Endothelial cell (in vitro differentiated cells): ENCODE data around the gene TMED1. TPM values are rescaled to one million over a fixed set of nuclear protein-coding genes. Genes with fewer than 3 reads are reported as not detected.

Experiments used
- DNase-seq: peaks from one replicate; pipeline ENCODE4 v3.0.0; 2021; ENCODE audit warnings: low spot score
- H3K27ac Mint-ChIP-seq: one replicate; pipeline ENCODE4 v1.8.0; 2021; ENCODE audit warnings: mixed read lengths, inconsistent platforms; ENCODE audit not compliant: unreplicated experiment
- H3K27me3 Mint-ChIP-seq: one replicate; pipeline ENCODE4 v1.8.0; 2021; ENCODE audit warnings: mild to moderate bottlenecking, moderate library complexity, mixed read lengths, inconsistent platforms; ENCODE audit not compliant: unreplicated experiment
- H3K36me3 Mint-ChIP-seq: one replicate; pipeline ENCODE4 v1.8.0; 2021; ENCODE audit warnings: mild to moderate bottlenecking, low read depth, mixed read lengths, inconsistent platforms; ENCODE audit not compliant: unreplicated experiment
- H3K4me1 Mint-ChIP-seq: one replicate; pipeline ENCODE4 v1.8.0; 2021; ENCODE audit warnings: mild to moderate bottlenecking, mixed read lengths, inconsistent platforms; ENCODE audit not compliant: unreplicated experiment
- H3K4me3 Mint-ChIP-seq: one replicate; pipeline ENCODE4 v1.8.0; 2021; ENCODE audit warnings: mild to moderate bottlenecking, mixed read lengths, inconsistent platforms; ENCODE audit not compliant: unreplicated experiment
- H3K9me3 Mint-ChIP-seq: one replicate; pipeline ENCODE4 v1.8.0; 2021; ENCODE audit warnings: mixed read lengths, inconsistent platforms; ENCODE audit not compliant: unreplicated experiment
- total RNA-seq: library from RNA; stranded (reverse); fragmentation: NEBNext Ultra II Directional; extraction: Animal tissue kit (Norgen Biotek cat#: 25700); gene quantifications from one replicate; pipeline ENCODE4 v1.2.1, GENCODE V29; 2021; ENCODE audit not compliant: unreplicated experiment
- TF ChIP-seq, protein P1 (sequence below): fragments of 200-600 bp; sonication (generic); IDR thresholded peaks from one replicate; pipeline ENCODE4 v1.5.0; 2021; ENCODE audit warnings: antibody characterized with exemption; ENCODE audit not compliant: unreplicated experiment

Gene TMED1
- total RNA-seq, 1 donor from 2014 or later = 22.1 TPM

DNA sequence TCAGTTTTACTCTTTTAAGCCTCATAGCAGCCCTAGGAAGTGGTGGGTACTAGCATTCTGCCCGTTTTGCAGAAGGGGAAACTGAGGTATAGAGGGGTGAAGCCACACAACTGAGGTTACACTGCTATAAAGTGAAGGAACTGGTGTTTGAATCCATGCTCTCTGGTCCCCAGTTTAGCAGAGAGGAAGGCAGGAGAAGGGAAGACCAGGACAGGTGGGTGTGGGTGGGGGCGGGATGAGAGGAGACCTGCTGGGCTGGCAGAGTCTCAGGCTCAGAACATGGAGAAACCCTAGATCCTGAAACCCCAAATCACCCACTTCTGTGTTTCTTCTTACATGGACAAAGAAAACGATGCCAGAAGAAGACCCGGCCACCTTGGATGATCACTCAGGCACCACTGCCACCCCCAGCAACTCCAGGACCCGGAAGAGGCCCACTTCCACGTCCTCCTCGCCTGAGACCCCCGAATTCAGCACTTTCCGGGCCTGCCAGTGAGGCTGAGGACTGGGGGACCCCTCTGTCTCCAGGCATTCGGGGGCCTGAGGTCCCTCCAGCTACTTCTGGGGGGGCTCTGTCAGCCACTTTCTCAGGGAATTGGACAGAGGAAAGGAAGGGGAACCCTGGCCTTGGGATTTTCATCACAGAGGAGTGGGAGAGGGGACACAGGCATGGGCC is 33.0 kb upstream of the TMED1 start:
- Mint-ChIP-seq H3K27me3 (peaks cover 20% of the 10 kb centered on the region), H3K36me3 (peaks cover 3% of the 10 kb centered on the region), H3K27ac (peak overlapping the region; percentile 36), H3K4me1 (peaks cover 11% of the 10 kb centered on the region), H3K4me3 (no peak overlapping the region), H3K9me3 (no peaks in the 10 kb centered on the region)
- DNase-seq = no peak
- TF ChIP-seq, protein P1, sequence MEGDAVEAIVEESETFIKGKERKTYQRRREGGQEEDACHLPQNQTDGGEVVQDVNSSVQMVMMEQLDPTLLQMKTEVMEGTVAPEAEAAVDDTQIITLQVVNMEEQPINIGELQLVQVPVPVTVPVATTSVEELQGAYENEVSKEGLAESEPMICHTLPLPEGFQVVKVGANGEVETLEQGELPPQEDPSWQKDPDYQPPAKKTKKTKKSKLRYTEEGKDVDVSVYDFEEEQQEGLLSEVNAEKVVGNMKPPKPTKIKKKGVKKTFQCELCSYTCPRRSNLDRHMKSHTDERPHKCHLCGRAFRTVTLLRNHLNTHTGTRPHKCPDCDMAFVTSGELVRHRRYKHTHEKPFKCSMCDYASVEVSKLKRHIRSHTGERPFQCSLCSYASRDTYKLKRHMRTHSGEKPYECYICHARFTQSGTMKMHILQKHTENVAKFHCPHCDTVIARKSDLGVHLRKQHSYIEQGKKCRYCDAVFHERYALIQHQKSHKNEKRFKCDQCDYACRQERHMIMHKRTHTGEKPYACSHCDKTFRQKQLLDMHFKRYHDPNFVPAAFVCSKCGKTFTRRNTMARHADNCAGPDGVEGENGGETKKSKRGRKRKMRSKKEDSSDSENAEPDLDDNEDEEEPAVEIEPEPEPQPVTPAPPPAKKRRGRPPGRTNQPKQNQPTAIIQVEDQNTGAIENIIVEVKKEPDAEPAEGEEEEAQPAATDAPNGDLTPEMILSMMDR = no peak

DNA sequence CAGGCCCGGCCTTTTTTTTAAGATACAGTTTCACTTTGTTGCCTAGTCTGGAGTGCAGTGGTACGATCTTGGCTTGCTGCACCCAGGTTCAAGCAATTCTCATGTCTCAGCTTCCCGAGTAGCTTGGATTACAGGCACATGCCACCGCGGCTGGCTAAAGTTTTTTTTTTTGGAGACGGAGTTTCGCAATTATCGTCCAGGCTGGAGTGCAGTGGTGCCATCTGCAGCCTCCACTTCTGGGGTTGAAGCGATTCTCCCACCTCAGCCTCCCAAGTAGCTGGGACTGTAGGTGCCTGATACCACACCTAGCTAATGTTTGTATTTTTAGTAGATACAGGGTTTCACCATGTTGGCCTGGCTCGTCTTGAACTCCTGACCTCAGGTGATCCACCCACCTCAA is 30.5 kb upstream of the TMED1 start:
- Mint-ChIP-seq H3K27ac (no peak overlapping the region), H3K27me3 (peaks cover 20% of the 10 kb centered on the region), H3K4me1 (peaks cover 4% of the 10 kb centered on the region), H3K4me3 (no peak overlapping the region), H3K36me3 (peaks cover 3% of the 10 kb centered on the region), H3K9me3 (no peaks in the 10 kb centered on the region)
- TF ChIP-seq, protein P1 = no peak
- DNase-seq = no peak

DNA sequence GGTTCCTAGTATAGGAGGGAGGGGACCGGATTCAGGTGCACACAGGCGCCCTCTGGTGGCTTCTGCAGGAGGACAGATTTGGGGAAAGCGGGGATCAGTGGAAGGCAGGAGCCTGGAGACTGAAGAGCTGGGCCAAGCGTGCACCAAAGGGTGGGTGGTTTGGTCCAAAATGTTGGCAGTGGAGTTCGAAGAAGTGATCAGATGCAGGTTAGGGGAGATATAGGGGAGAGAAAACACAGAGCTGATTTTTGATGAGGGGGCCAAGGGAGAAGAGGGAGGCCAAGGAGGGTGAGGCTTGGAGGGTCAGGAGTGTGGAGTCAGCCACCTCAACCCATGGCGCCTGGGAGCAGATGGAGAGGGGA is 28.5 kb upstream of the TMED1 start:
- Mint-ChIP-seq H3K36me3 (no peaks in the 10 kb centered on the region), H3K27ac (peak overlapping the region; percentile 6), H3K9me3 (no peaks in the 10 kb centered on the region), H3K4me1 (peaks cover 4% of the 10 kb centered on the region), H3K4me3 (no peak overlapping the region), H3K27me3 (peaks cover 14% of the 10 kb centered on the region)
- TF ChIP-seq, protein P1 = peak; percentile 70
- peak; percentile 87 for DNase-seq

DNA sequence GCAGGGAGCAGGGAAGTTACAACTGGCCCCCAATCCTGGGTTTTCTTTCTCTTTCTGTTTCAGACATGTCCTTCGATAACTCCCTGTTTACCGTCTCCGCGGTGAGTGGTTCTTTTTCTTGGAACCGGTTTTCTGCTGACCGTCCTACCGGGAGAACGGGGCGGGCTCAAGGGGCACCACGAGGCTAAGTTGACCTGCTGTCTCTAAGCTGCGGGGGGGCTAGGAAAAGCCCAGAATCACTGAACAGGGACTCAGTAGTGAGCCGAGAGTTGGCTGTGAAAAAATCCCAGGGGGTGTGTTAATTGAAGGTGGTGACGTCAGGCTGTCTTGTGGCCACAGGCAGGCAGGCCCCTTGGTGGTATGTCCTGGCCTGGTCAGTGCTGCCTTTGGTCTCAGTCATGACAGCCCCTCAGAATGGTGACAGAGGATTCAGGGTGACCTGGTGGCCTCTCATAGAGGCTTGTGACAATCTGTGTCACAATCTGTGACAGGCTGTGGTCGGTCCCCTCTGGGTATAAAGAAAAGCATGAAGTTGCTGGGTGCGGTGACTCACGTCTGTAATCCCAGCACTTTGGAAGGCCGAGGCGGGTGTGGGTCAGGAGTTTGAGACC is 27.2 kb upstream of the TMED1 start:
- Mint-ChIP-seq H3K4me3 (no peak overlapping the region), H3K27me3 (peaks cover 7% of the 10 kb centered on the region), H3K4me1 (peaks cover 4% of the 10 kb centered on the region), H3K9me3 (no peaks in the 10 kb centered on the region), H3K36me3 (no peaks in the 10 kb centered on the region), H3K27ac (no peak overlapping the region)
- DNase-seq = no peak
- TF ChIP-seq, protein P1 = no peak

DNA sequence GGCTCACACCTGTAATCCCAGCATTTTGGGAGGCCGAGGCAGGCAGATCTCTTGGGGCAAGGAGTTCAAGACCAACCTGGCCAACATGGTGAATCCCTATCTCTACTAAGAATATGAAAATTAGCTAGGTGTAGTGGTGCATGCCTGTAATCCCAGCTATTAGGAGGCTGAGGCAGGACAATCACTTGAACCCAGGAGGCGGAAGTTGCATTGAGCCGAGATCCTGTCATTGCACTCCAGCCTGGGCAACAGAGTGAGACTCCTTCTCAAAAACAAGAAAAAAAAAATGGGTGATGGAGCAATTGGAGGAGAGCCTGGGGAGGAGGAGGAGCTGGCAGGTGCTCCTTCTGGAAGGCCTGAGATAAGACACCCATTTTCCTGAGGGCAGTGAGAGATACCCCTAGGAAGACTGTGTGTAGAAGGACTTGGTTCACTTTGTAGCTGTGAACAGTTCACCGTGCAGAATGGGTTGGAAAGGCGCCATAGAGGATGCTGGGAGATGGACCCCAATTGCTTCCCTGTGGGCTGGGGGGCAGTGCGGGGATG is 26.6 kb upstream of the TMED1 start:
- H3K27me3 Mint-ChIP-seq = peaks cover 6% of the 10 kb centered on the region
- no peak overlapping the region for H3K4me3 Mint-ChIP-seq
- TF ChIP-seq, protein P1 = no peak
- H3K36me3 Mint-ChIP-seq = no peaks in the 10 kb centered on the region
- H3K27ac Mint-ChIP-seq = no peak overlapping the region
- H3K9me3 Mint-ChIP-seq = no peaks in the 10 kb centered on the region
- H3K4me1 Mint-ChIP-seq = peaks cover 4% of the 10 kb centered on the region
- DNase-seq = no peak
